ENCODE results near the gene JOSD1. TPM values are rescaled to one million over a fixed set of nuclear protein-coding genes. Genes with fewer than 3 reads are reported as not detected.

The JOSD1 gene
- total RNA-seq, 1 experiment from 2014 or later: 84.9 TPM

DNA sequence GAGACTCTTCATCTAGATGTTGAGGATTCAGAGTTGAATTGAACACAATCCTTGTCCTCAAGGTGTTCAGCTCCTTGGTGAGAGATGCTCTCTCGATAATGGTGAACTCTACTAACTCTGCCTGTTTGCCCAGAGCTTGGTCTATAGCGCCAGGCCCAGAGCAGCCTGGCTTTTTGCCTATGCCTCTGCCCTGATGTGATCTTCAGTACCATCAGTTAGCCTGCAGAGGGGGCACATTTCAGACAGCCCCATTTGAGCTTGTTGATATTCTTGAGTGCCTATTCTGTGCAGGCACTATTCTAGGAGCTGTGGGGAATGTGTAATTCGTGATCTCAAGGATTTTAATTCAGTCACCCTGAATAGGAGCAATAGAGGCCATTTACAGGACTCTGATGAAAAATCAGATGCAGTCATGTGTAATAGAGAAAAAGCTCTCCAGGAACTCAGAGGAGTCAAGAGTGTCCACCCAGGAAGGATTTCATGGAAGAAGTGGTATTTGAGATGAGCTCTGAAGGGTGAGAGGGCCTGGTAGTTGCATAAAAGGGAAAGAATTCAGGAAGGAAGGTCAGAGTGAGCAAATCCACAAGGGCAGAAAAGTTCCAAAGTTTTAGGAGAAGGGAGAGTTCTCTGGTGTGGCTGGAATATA, 24.3 kb upstream of the JOSD1 start:
- DNase-seq (ENCODE audit: unreplicated experiment): peak; percentile 60
- Mint-ChIP-seq H3K27me3 (ENCODE audit: insufficient read depth, unreplicated experiment) (no peaks in the 10 kb centered on the region), H3K27ac (ENCODE audit: low read depth, unreplicated experiment) (no peak overlapping the region), H3K4me3 (ENCODE audit: unreplicated experiment) (no peak overlapping the region), H3K4me1 (ENCODE audit: insufficient read depth, unreplicated experiment) (no peaks in the 10 kb centered on the region), H3K36me3 (ENCODE audit: insufficient read depth, unreplicated experiment) (peaks cover 83% of the 10 kb centered on the region), H3K9me3 (ENCODE audit: unreplicated experiment) (no peaks in the 10 kb centered on the region)
- BruUV-seq (replicated peaks): no TSS peak
- intact Hi-C loops (cut with micrococcal nuclease): no loop called here
- POLR2A ChIA-PET: interaction anchor here (0.7 to 1.4 kb wide), 5 partner anchors 9 to 385 kb away, joined by 3 to 5 read pairs (median 4); partner anchors contain the start of gene GTPBP1
- peak; percentile 28 for TF ChIP-seq CTCF (IDR thresholded peaks at IDR 0.05; ENCODE audit: unreplicated experiment)
- CTCF ChIA-PET: interaction anchor here (0.5 to 1.6 kb wide), 6 partner anchors 9 to 253 kb away, joined by 3 to 8 read pairs (median 4); no protein-coding TSS in a partner anchor

DNA sequence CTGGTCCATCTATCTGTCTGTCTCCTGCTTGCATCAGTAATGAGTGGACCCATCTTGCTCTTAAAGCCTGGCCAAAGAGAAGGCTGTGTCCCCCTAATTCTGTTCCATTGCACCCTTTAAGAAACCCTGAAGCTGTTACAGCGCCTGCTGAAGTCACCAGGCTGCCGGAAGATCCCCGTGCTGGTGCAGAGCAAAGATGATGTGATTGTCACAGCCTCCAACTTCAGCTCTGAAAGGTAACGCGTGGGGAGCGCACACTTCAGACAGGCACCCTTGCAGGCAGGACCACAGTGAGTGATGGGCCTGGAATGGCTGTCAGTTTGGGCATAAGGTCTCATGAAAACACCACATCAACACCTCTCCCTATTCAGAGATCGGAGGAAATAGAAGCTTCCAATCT, 23.4 kb upstream of the JOSD1 start:
- intact Hi-C loops (cut with micrococcal nuclease): no loop called here
- no peaks in the 10 kb centered on the region for H3K9me3 Mint-ChIP-seq (ENCODE audit: unreplicated experiment)
- H3K4me1 Mint-ChIP-seq (ENCODE audit: insufficient read depth, unreplicated experiment): no peaks in the 10 kb centered on the region
- no peak overlapping the region for H3K27ac Mint-ChIP-seq (ENCODE audit: low read depth, unreplicated experiment)
- TF ChIP-seq CTCF (IDR thresholded peaks at IDR 0.05; ENCODE audit: unreplicated experiment): no peak
- no peak overlapping the region for H3K4me3 Mint-ChIP-seq (ENCODE audit: unreplicated experiment)
- CTCF ChIA-PET: interaction anchor here (0.5 to 1.6 kb wide), 4 partner anchors 10 to 254 kb away, joined by 3 to 8 read pairs (median 4); no protein-coding TSS in a partner anchor
- POLR2A ChIA-PET: interaction anchor here (0.6 to 1.4 kb wide), 4 partner anchors 10 to 50 kb away, joined by 3 to 5 read pairs (median 4); no protein-coding TSS in a partner anchor
- DNase-seq (ENCODE audit: unreplicated experiment): no peak
- no TSS peak for BruUV-seq (replicated peaks)
- H3K36me3 Mint-ChIP-seq (ENCODE audit: insufficient read depth, unreplicated experiment): peaks cover 75% of the 10 kb centered on the region
- H3K27me3 Mint-ChIP-seq (ENCODE audit: insufficient read depth, unreplicated experiment): no peaks in the 10 kb centered on the region

DNA sequence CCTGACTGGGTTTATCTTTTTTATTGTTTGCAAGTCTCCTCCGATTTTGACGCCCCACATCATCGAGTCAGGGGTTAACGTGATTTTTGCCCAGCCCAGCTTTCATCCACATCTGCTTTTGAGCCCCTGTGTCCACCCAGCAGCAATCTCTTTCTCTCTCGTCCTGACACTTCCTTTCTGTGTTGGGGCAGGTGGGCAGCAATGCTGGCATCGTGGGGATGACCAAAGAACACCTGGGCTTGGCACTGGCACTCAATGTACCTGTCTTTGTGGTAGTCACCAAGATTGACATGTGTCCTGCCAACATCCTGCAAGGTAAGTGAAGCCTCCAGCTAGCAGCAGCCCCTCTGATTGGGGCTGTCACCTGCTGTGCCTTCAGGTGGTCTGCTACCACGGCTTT, 20.8 kb upstream of the JOSD1 start:
- H3K27ac Mint-ChIP-seq (ENCODE audit: low read depth, unreplicated experiment): no peak overlapping the region

More for the DNA sequence above, 20.8 kb upstream of the JOSD1 start:
- intact Hi-C loops (cut with micrococcal nuclease): no loop called here
- POLR2A ChIA-PET: interaction anchor here (0.7 to 5.5 kb wide), 4 partner anchors 12 to 51 kb away, joined by 3 to 64 read pairs (median 6); partner anchors contain the start of gene GTPBP1
- CTCF ChIA-PET: interaction anchor here (0.5 kb wide), 1 partner anchor 150 kb away, joined by 3 read pairs; no protein-coding TSS in a partner anchor
- no peak for DNase-seq (ENCODE audit: unreplicated experiment)
- peaks cover 12% of the 10 kb centered on the region for H3K4me1 Mint-ChIP-seq (ENCODE audit: insufficient read depth, unreplicated experiment)
- H3K36me3 Mint-ChIP-seq (ENCODE audit: insufficient read depth, unreplicated experiment): peaks cover 63% of the 10 kb centered on the region
- no peaks in the 10 kb centered on the region for H3K9me3 Mint-ChIP-seq (ENCODE audit: unreplicated experiment)
- no peak overlapping the region for H3K4me3 Mint-ChIP-seq (ENCODE audit: unreplicated experiment)
- BruUV-seq (replicated peaks): no TSS peak
- TF ChIP-seq CTCF (IDR thresholded peaks at IDR 0.05; ENCODE audit: unreplicated experiment): no peak
- no peaks in the 10 kb centered on the region for H3K27me3 Mint-ChIP-seq (ENCODE audit: insufficient read depth, unreplicated experiment)

Data from MCF 10A (cell line).